Prostate gland (tissue), 2 donors: ENCODE results near the gene BORCS6.

ENCODE experiments used
- POLR2A ChIP-seq: fragments of 450-650 bp; IDR thresholded peaks from one replicate; pipeline ENCODE4 v1.6.1; 2016; ENCODE audit warnings: antibody characterized with exemption, mild to moderate bottlenecking
- POLR2AphosphoS5 ChIP-seq: sonication (generic); formaldehyde crosslinking; IDR thresholded peaks from one replicate; pipeline ENCODE4 v1.6.1; 2017; ENCODE audit warnings: antibody characterized with exemption
- TF ChIP-seq, protein P1 (sequence below), 4 experiments: fragments of 200-600 bp in 2 of 4; fragments of 450-650 bp in 2 of 4; sonication (generic) in 2 of 4; IDR thresholded peaks; 1 replicate in 3 of 4; 2 replicates in 1 of 4; pipeline ENCODE4 v1.5.1; 2016 to 2019; ENCODE audit warnings: antibody characterized with exemption in 4 of 4, mild to moderate bottlenecking in 2 of 4, moderate library complexity in 2 of 4

DNA sequence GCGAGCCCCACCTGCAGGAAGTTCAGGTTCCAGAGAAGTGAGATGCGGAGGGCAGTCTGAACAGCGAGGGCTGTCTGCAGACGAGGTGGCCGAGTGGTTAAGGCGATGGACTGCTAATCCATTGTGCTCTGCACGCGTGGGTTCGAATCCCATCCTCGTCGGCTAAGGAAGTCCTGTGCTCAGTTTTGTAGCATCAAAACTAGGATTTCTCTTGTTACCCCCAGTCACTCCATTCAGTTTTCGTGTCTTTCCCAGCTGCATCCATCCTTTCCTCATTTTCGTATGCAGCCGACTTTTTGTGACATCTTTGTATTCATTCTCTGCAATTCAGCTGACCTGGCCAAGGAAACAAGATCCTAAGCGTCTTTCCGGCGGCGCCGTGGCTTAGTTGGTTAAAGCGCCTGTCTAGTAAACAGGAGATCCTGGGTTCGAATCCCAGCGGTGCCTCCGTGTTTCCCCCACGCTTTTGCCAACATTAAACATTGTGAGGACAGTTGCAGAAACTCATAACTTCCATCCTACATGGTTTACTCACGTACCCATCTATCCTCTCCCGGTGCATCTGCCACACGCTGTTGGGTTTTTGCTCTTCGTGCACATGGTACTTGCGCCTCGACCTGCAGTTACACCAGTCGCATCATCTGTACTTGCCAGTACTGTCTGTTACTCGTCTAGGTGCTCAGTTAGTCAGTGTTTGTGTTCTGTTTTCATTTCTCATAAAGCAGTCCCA lies 3.0 kb downstream of the BORCS6 start:
- TF ChIP-seq POLR2A (no peak), POLR2AphosphoS5 (peak; percentile 82)
- TF ChIP-seq, protein P1, sequence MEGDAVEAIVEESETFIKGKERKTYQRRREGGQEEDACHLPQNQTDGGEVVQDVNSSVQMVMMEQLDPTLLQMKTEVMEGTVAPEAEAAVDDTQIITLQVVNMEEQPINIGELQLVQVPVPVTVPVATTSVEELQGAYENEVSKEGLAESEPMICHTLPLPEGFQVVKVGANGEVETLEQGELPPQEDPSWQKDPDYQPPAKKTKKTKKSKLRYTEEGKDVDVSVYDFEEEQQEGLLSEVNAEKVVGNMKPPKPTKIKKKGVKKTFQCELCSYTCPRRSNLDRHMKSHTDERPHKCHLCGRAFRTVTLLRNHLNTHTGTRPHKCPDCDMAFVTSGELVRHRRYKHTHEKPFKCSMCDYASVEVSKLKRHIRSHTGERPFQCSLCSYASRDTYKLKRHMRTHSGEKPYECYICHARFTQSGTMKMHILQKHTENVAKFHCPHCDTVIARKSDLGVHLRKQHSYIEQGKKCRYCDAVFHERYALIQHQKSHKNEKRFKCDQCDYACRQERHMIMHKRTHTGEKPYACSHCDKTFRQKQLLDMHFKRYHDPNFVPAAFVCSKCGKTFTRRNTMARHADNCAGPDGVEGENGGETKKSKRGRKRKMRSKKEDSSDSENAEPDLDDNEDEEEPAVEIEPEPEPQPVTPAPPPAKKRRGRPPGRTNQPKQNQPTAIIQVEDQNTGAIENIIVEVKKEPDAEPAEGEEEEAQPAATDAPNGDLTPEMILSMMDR (IDR thresholded peaks at IDR 0.05), result peak in 2 of 4 experiments; percentile 41 to 74
